DND-41 (cell line): ENCODE measurements around the gene IL22RA1.

ENCODE experiments used
- CTCF ChIP-seq: IDR thresholded peaks from 2 replicates; pipeline ENCODE4 v1.5.1; 2012; ENCODE audit warnings: borderline replicate concordance, low read length, moderate library complexity, mild to moderate bottlenecking; ENCODE audit not compliant: poor library complexity, severe bottlenecking; ENCODE audit errors: extremely low read depth
- EZH2 ChIP-seq: IDR thresholded peaks from 3 replicates; pipeline ENCODE4 v1.6.1; 2012; ENCODE audit warnings: borderline replicate concordance, low read depth, mild to moderate bottlenecking, moderate library complexity, low read length, inconsistent platforms; ENCODE audit not compliant: severe bottlenecking

- TF ChIP-seq CTCF (no peak), EZH2 (no peak)
These were observed 28.2 kb downstream of the IL22RA1 start for GRCh38 chr1:24114753-24115152.
